ENCODE data around the gene NUP50.

Gene NUP50

DNA sequence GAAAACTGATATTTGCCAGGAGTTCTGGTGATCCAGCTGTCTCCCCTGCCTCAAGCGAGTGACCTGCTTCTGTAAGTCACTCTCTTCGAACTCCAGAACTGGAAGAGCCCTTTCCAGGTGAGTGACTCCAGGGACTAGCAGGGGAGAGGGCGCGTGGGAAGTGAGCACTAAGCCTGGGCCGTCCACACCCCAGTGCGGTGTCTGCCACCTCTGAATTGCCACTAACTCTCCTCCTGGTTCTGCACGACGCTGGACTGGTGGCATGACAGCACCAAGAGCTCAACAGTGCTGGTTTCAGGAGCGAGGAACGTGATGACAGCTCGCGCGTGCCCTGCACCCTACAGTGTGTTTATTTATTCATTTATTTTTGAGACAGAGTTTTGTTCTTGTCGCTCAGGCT is 54.1 kb downstream of the NUP50 start:
- H3K27ac Mint-ChIP-seq, result no peak overlapping the region
- no peaks in the 10 kb centered on the region for H3K9me3 Mint-ChIP-seq (ENCODE audit: low read depth)
- no peak overlapping the region for H3K4me3 Mint-ChIP-seq
- peaks cover 23% of the 10 kb centered on the region for H3K4me1 Mint-ChIP-seq (ENCODE audit: low read depth)
- H3K36me3 Mint-ChIP-seq, result no peaks in the 10 kb centered on the region
- H3K27me3 Mint-ChIP-seq, result no peaks in the 10 kb centered on the region

DNA sequence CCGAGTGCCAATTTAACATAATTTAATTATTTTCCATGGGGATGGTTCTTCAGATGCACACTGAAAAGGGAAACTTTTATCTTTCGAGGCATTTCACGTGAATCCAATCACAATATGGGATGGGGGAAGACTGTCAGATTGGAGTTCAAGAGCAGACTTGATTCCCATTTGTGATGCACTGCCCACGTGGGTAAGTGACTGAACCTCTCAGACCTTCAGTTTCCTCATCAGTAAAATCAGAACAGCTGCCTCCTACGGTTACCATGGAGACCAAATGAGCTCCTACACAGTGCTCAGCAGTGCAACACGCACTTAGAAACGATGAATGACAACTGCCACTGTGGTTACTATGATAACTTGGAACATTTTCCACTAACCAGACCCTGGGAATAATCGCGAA is 55.3 kb downstream of the NUP50 start:
- H3K36me3 Mint-ChIP-seq, result no peaks in the 10 kb centered on the region
- no peaks in the 10 kb centered on the region for H3K9me3 Mint-ChIP-seq (ENCODE audit: low read depth)
- no peak overlapping the region for H3K4me3 Mint-ChIP-seq
- no peak overlapping the region for H3K27ac Mint-ChIP-seq
- no peaks in the 10 kb centered on the region for H3K27me3 Mint-ChIP-seq
- peaks cover 30% of the 10 kb centered on the region for H3K4me1 Mint-ChIP-seq (ENCODE audit: low read depth)

DNA sequence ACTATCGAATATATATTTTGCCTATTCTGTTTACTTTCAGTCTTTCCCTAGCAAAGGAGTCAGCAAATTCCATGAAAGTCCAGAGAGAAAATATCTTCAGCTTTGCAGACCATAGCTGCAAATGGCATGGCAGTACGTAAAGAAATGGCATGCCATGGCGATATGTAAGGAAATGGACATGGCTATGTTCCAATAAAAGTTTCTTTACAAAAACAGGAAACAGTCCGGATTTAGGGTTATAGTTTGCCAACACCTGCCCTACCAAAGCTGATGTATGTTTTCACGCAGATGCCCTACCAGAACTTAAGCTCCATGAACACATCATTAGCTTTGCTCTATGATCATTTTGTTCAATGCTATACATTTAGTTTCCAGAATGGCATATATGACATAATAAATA is 57.5 kb downstream of the NUP50 start:
- no peaks in the 10 kb centered on the region for H3K27me3 Mint-ChIP-seq
- no peak overlapping the region for H3K27ac Mint-ChIP-seq
- H3K4me3 Mint-ChIP-seq, result no peak overlapping the region
- no peaks in the 10 kb centered on the region for H3K36me3 Mint-ChIP-seq
- H3K9me3 Mint-ChIP-seq (ENCODE audit: low read depth), result no peaks in the 10 kb centered on the region
- H3K4me1 Mint-ChIP-seq (ENCODE audit: low read depth), result peaks cover 32% of the 10 kb centered on the region

DNA sequence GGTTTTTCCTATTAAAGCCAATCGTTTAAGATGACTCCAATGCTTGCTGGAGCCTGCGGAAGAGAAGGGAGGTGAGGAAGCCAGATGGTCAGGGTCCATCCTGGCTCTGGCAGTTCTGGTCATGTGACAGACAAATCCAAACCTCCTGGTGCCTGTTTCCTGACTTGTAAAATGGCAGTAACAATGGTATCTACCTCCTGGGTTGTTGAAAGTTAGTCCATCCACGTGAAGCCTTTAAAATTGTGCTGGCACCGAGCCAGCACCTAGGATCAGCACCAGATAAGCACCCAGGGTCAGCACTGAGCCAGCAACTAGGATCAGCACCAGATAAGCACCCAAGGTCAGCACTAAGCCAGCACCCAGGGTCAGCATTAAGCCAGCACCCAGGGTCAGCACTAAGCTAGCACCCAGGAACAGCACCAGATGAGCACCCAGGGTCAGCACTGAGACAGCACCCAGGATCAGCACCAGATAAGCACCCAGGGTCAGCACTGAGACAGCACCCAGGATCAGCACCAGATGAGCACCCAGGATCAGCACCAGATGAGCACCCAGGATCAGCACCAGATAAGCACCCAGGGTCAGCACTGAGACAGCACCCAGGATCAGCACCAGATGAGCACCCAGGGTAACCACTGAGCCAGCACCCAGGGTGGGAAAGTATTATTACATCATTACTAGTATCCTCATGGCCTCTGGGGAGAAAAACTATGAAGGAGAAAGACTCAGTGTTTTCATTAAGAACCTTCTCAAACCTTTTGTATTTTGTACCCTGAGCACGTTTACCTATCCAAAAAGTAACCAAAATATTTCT is 59.8 kb downstream of the NUP50 start:
- no peaks in the 10 kb centered on the region for H3K9me3 Mint-ChIP-seq (ENCODE audit: low read depth)
- no peak overlapping the region for H3K27ac Mint-ChIP-seq
- no peaks in the 10 kb centered on the region for H3K36me3 Mint-ChIP-seq
- H3K4me1 Mint-ChIP-seq (ENCODE audit: low read depth), result peaks cover 32% of the 10 kb centered on the region
- H3K27me3 Mint-ChIP-seq, result no peaks in the 10 kb centered on the region
- H3K4me3 Mint-ChIP-seq, result no peak overlapping the region

DNA sequence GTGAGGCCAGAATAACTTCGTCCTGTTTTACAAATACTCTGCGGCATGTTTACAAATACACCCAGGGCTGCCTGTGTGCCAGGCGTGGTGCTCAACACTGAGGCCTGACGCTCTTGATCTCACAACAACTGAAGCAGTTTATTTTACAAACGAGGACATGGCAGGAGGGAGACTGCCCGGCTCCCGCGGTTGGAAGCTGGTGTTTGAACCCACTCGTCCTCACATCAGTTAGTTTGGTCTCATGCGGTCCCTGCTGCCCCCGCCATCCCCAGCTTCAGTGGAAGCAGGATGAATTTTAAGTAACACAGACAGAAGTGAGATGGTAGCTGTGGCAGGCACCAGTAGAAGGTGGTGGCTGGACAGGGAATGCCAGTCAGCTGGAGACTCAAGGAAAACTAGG is 60.6 kb downstream of the NUP50 start:
- no peaks in the 10 kb centered on the region for H3K27me3 Mint-ChIP-seq
- H3K27ac Mint-ChIP-seq, result no peak overlapping the region
- peaks cover 26% of the 10 kb centered on the region for H3K4me1 Mint-ChIP-seq (ENCODE audit: low read depth)
- no peaks in the 10 kb centered on the region for H3K9me3 Mint-ChIP-seq (ENCODE audit: low read depth)
- H3K4me3 Mint-ChIP-seq, result no peak overlapping the region
- H3K36me3 Mint-ChIP-seq, result no peaks in the 10 kb centered on the region

DNA sequence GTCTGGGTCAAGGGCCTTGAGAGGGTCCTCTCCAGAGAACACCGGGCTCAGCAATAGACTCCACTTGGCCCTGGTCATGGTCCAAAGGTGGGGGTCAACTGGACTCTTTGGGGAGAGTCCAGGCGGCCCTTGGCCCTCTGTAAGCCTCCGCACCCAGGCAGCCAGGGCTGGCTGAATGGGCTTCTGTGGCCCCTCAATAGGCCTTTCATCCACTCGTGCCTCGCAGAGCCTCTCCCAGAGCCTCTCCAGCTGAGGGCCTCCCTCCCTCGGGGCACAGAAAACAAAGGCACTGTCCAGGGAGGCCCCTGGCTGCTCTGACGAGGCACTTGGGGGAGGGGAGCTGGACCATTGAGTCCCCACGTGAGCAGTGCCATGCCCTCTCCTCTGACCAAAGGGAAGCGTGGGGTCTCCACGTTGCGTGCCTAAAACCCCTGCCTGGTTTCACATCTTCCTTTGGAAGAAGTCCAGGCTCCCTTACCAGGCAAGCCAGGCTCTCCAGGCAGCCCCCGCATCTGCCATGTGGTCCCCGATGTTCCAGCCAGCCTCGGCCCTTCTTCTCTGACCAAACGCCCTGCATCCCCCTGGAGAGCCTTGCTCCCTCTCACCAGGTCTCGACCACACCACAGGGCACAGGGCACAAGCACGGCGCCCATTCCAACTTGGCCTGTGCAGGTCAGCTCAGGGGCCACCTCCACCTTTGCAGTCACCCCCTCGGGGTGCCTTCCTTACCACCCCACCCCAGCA is 61.4 kb downstream of the NUP50 start:
- H3K4me3 Mint-ChIP-seq, result no peak overlapping the region

DNA sequence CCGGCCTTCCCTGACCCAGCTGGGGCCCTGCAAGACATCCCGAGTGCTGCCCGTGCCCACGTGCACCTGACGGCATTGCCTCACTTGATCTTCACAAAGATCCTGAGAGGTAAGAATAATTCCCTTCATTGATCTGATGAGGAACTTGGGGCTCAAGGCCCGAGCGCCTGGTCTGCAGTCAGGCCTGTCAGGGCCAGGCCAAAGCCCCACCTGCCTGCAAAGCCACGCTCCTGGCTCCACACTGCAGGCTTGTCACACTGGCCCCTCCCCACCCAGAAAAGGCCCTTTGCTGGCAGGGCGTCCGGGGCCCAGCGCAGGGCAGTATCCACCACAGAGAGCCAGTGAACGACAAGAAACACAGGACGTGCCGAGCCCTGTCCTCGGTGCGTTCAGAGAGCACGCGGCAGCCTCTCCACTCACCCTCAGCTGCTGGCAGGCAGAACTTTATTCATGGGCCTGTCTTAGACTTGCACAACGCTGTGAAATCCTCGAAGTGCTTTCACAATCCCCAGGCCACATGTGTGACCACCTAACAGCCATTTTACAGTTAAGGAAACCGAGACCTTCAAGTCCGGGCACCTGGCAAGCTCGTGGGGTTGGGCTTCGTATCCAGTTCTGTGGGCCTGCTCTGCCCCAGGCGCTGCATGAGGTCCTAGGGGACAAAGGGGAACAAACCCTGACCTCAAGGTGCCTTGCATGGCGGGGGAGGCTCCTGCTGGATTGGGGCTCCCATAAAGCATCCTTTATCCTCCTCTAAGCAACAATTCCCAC is 62.2 kb downstream of the NUP50 start:
- H3K27ac Mint-ChIP-seq, result no peak overlapping the region
- no peaks in the 10 kb centered on the region for H3K36me3 Mint-ChIP-seq
- peaks cover 27% of the 10 kb centered on the region for H3K4me1 Mint-ChIP-seq (ENCODE audit: low read depth)
- no peaks in the 10 kb centered on the region for H3K9me3 Mint-ChIP-seq (ENCODE audit: low read depth)
- H3K4me3 Mint-ChIP-seq, result no peak overlapping the region
- no peaks in the 10 kb centered on the region for H3K27me3 Mint-ChIP-seq

More for the DNA sequence above, 61.4 kb downstream of the NUP50 start:
- no peak overlapping the region for H3K27ac Mint-ChIP-seq
- H3K9me3 Mint-ChIP-seq (ENCODE audit: low read depth), result no peaks in the 10 kb centered on the region
- no peaks in the 10 kb centered on the region for H3K36me3 Mint-ChIP-seq
- no peaks in the 10 kb centered on the region for H3K27me3 Mint-ChIP-seq
- peaks cover 26% of the 10 kb centered on the region for H3K4me1 Mint-ChIP-seq (ENCODE audit: low read depth)

DNA sequence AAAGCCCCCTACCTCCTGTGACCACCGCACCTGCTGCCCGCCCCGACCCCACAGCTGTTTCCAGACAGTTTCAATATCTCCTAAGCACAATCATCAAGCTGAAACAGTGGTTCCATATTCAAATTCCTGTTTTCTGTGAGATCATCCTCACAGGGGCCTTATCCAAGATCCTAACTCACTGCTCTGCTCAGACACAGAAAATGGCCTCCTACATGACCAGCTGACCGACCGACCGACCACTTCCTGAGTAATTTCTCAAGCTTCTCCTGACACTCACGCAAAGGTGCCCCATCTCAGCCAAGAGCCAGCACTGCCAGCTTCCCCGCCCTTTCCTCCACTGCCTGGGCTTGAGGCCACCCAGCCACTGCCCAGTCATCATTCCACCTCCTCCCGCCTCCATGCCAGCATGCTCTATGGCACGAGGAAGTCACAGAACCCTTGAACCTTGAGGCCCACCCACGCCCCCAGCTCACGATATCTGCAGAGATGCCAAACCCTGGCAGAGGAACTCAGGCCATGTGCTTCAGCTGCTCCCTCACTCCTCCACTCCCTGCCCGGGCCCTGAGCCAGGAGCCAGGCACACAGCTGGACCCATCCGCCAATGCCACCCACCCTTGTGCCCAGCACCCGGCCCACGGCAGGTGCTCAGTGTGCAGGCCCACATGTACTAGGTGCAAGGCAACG is 62.9 kb downstream of the NUP50 start:
- Mint-ChIP-seq H3K36me3 (no peaks in the 10 kb centered on the region), H3K4me3 (no peak overlapping the region), H3K27me3 (no peaks in the 10 kb centered on the region), H3K27ac (no peak overlapping the region), H3K4me1 (ENCODE audit: low read depth) (peaks cover 22% of the 10 kb centered on the region), H3K9me3 (ENCODE audit: low read depth) (no peaks in the 10 kb centered on the region)

DNA sequence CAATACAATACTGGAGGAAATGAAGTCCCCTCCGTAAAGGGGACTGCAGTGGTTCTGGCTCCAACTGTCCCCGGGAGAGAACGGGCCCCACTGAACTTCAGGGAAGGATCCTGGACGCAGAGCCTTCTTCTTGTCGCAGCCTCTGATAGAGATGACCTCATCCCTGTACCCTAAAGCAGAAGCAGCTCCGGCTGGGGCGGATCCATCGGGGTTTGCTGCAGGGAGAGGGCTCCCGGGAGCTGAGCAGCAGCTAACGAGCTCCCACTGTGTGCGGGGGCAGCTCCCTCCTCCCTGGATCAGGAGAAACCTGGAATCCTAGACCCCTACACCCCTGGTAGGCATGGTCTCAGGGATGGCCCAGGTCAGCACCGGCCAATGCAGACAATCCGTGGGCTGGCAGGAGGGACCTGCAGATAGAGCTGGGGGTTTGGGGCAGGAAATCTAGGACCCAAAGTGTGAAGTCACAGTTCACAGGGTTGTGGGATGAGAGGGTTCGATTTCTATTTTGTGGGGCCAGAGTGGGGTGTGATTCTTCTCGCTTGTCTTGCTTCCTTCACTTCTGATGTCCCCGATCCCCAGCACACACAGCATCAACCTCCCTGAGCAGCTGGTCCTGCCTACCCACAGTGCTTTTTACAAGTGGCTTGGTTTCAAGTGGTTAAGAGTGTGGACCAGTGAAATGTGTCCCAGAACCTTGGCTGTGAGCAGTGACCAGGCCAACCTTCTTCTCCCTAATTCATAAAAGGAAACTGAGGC is 64.1 kb downstream of the NUP50 start:
- Mint-ChIP-seq H3K4me3 (no peak overlapping the region), H3K9me3 (ENCODE audit: low read depth) (no peaks in the 10 kb centered on the region), H3K4me1 (ENCODE audit: low read depth) (peaks cover 17% of the 10 kb centered on the region), H3K27me3 (no peaks in the 10 kb centered on the region), H3K27ac (no peak overlapping the region), H3K36me3 (no peaks in the 10 kb centered on the region)

DNA sequence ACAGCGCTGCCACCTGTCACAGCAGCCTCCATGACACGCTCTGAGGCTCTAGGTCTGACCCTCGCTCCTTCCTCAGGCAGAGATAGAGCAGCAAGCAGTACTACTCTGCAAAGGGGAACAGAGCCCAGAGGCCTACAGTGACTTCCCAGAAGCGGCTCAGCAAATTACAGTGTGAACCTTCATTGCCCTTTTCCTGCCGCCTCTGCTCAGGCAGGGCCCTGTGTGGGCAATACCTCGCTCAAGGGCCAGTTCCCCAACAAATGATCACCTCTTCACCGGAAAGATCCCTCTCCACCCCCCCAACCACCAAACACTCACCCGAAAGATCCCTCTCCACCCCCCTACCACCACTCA is 64.7 kb downstream of the NUP50 start:
- Mint-ChIP-seq H3K27me3 (no peaks in the 10 kb centered on the region), H3K4me3 (no peak overlapping the region)

DNA sequence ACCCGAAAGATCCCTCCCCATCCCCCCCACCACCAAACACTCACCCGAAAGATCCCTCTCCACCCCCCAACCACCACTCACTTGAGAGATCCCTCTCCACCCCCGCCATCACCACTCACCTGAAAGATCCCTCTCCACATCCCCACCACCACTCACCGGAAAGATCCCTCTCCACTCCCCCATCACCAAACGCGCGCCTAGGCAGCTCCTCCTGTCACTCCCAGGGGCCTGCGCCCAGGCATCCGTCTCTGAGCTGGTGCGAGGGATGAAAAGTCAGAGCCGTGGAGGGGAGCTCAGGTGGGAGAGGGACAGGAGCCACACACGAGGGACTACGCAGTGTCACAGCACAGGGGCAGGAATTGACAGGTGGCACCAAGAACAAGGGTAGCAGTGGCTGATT is 65.5 kb downstream of the NUP50 start:
- Mint-ChIP-seq H3K4me3 (no peak overlapping the region), H3K9me3 (ENCODE audit: low read depth) (no peaks in the 10 kb centered on the region), H3K27me3 (no peaks in the 10 kb centered on the region), H3K4me1 (ENCODE audit: low read depth) (peaks cover 10% of the 10 kb centered on the region), H3K27ac (no peak overlapping the region), H3K36me3 (no peaks in the 10 kb centered on the region)

More for the DNA sequence above, 64.7 kb downstream of the NUP50 start:
- no peaks in the 10 kb centered on the region for H3K9me3 Mint-ChIP-seq (ENCODE audit: low read depth)
- peaks cover 13% of the 10 kb centered on the region for H3K4me1 Mint-ChIP-seq (ENCODE audit: low read depth)
- no peaks in the 10 kb centered on the region for H3K36me3 Mint-ChIP-seq
- no peak overlapping the region for H3K27ac Mint-ChIP-seq

DNA sequence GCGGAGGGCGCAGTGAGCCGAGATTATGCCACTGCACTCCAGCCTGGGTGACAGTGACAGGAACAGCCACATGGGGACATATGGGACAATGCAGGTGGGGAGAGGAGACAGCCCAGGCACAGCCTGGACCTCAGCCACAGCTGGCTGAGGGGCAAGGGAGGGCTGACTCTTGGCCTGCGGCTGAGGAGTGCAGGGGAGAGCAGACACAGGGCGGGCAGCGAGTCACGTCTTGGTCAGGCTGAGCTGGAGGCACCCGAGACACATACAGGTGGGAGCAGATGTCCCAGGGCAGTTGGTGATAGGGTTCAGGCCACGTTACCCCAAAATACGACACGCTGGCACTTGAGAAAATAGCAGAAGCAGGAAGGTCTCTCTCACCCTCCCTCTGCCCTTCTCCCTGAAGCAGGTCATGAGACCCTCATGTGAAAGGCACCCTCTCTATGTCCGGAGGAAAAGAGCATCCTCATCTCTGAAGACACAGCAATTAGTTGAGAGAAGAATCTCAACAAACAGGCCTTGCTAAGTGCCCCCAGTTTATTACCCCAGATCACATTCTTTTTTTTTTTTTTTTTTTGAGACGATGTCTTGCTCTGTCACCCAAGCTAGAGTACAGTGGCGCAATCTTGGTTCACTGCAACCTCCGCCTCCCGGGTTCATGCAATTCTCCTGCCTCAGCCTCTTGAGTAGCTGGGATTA is 66.4 kb downstream of the NUP50 start:
- H3K36me3 Mint-ChIP-seq, result no peaks in the 10 kb centered on the region
- H3K27ac Mint-ChIP-seq, result no peak overlapping the region
- H3K27me3 Mint-ChIP-seq, result no peaks in the 10 kb centered on the region
- peaks cover 9% of the 10 kb centered on the region for H3K4me1 Mint-ChIP-seq (ENCODE audit: low read depth)
- no peaks in the 10 kb centered on the region for H3K9me3 Mint-ChIP-seq (ENCODE audit: low read depth)
- no peak overlapping the region for H3K4me3 Mint-ChIP-seq

DNA sequence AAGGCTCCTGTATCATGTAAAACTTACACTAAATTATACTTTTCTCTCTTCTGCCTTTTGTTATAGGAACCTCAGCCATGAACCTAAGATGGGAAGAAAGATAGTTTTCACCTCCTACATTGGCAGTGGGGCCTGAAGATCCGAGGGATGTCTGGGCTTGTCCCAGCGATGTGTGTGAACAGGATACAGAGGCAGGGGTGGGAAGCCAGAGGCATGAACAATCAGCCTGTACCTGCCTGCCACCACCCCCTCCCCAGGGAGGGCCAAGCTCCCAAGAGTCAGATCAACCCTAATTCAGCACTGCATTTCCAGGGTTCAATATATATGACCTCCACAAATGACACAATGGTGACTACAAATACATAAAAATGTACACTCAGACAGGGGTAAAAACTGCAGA is 67.6 kb downstream of the NUP50 start:
- H3K27ac Mint-ChIP-seq, result no peak overlapping the region
- H3K4me3 Mint-ChIP-seq, result no peak overlapping the region
- no peaks in the 10 kb centered on the region for H3K9me3 Mint-ChIP-seq (ENCODE audit: low read depth)
- H3K27me3 Mint-ChIP-seq, result no peaks in the 10 kb centered on the region
- peaks cover 15% of the 10 kb centered on the region for H3K4me1 Mint-ChIP-seq (ENCODE audit: low read depth)
- no peaks in the 10 kb centered on the region for H3K36me3 Mint-ChIP-seq

DNA sequence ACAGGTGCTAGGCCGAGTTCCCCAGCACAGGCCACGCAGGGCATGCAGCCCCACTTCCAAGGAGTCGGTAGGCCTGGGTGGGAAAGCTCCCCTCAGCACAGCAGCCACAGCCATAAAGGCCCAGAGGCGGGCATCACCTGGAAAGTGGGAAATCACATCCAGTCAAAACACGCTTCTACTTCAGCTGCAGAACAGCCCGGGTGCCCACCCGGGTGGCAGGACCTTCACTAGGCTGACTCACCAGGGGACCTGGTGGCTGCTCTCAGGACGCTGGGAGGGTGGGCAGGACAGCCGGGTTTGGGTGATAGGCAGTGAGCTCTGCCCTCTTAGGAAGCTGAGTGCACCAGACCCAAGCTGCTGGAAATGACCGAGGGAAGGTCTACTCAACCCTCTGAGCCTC is 69.7 kb downstream of the NUP50 start:
- Mint-ChIP-seq H3K27ac (no peak overlapping the region), H3K9me3 (ENCODE audit: low read depth) (no peaks in the 10 kb centered on the region), H3K36me3 (peaks cover 2% of the 10 kb centered on the region), H3K4me1 (ENCODE audit: low read depth) (peaks cover 25% of the 10 kb centered on the region), H3K4me3 (no peak overlapping the region), H3K27me3 (no peaks in the 10 kb centered on the region)

All from activated naive CD8-positive, alpha-beta T cell (primary cell).